SU-DHL-6 (cell line): ENCODE measurements around the gene HOXC13.

Experiments used
- H2AFZ ChIP-seq: fragments of 200-600 bp; sonication (generic); 2 replicates; pipeline ENCODE4 v1.6.1; 2014; ENCODE audit warnings: low read depth, mild to moderate bottlenecking, moderate library complexity, mixed read lengths, antibody characterized with exemption, low read length; ENCODE audit not compliant: severe bottlenecking
- H3F3A ChIP-seq: fragments of 200-600 bp; shearing (Covaris generic); 2 replicates; pipeline ENCODE4 v1.6.0; 2016; ENCODE audit warnings: antibody characterized with exemption, mild to moderate bottlenecking; ENCODE audit not compliant: insufficient read depth
- H3K27ac ChIP-seq: fragments of 200-600 bp; sonication (generic); 2 replicates; pipeline ENCODE4 v1.5.1; 2016; ENCODE audit warnings: low read depth, mild to moderate bottlenecking, low read length, moderate library complexity, mixed read lengths
- H3K27me3 ChIP-seq: fragments of 200-600 bp; sonication (generic), shearing (Covaris generic); 2 replicates; pipeline ENCODE4 v1.6.0; 2014; ENCODE audit warnings: mild to moderate bottlenecking, low read length
- H3K36me3 ChIP-seq: fragments of 200-600 bp; sonication (generic); 2 replicates; pipeline ENCODE4 v1.6.1; 2014; ENCODE audit warnings: mild to moderate bottlenecking, low read length, mixed read lengths
- H3K4me2 ChIP-seq: fragments of 300-600, 200-600 bp; shearing (Covaris generic), sonication (generic); 2 replicates; pipeline ENCODE4 v1.6.0; 2014; ENCODE audit warnings: low read length, low read depth, mild to moderate bottlenecking; ENCODE audit not compliant: poor library complexity, severe bottlenecking
- H3K4me3 ChIP-seq: fragments of 200-600 bp; sonication (generic); 2 replicates; pipeline ENCODE4 v1.5.1; 2014; ENCODE audit warnings: antibody characterized with exemption, low read length, mild to moderate bottlenecking, mixed read lengths; ENCODE audit not compliant: insufficient read depth, poor library complexity, severe bottlenecking
- H3K79me2 ChIP-seq: fragments of 200-600 bp; sonication (generic); 2 replicates; pipeline ENCODE4 v1.6.1; 2014; ENCODE audit warnings: mild to moderate bottlenecking, low read length, moderate library complexity; ENCODE audit not compliant: insufficient read depth
- H3K9ac ChIP-seq: fragments of 200-600 bp; sonication (generic); 2 replicates; pipeline ENCODE4 v1.7.0; 2014; ENCODE audit warnings: mild to moderate bottlenecking, low read length
- H3K9me2 ChIP-seq: fragments of 200-600 bp; sonication (generic); replicated peaks from 2 replicates; pipeline ENCODE4 v1.6.1; 2014; ENCODE audit warnings: low read length; ENCODE audit not compliant: insufficient read depth
- H3K9me3 ChIP-seq: fragments of 200-600 bp; sonication (generic); 2 replicates; pipeline ENCODE4 v1.6.1; 2014; ENCODE audit warnings: low read length, mixed read lengths; ENCODE audit not compliant: insufficient read depth
- H4K20me1 ChIP-seq: fragments of 200-600 bp; sonication (generic); 2 replicates; pipeline ENCODE4 v1.6.1; 2014; ENCODE audit warnings: low read depth, mild to moderate bottlenecking, antibody characterized with exemption, low read length, moderate library complexity, mixed read lengths
- CTCF ChIP-seq: fragments of 200-600 bp; sonication (generic); IDR thresholded peaks from one replicate; pipeline ENCODE4 v1.5.1; 2017; ENCODE audit warnings: antibody characterized with exemption, mild to moderate bottlenecking, low read length, moderate library complexity; ENCODE audit not compliant: insufficient read depth, poor library complexity, severe bottlenecking
- EZH2phosphoT487 ChIP-seq: fragments of 200-600 bp; sonication (generic), shearing (Covaris generic); conservative IDR thresholded peaks from 2 replicates; pipeline ENCODE4 v1.6.1; 2018; ENCODE audit warnings: mild to moderate bottlenecking, antibody characterized with exemption, low read length, moderate library complexity, mixed read lengths

HOXC13 gene

GRCh38 chr12:53972722-53973235 lies 34.1 kb downstream of the HOXC13 start, which contains the start of gene HOXC11:
Gene HOXC11, plus strand, starts transcription at chr12:53973126. Its CDS starts 116 bp downstream, at chr12:53973242.
- no peaks in the 10 kb centered on the region for H3K27me3 ChIP-seq
- no peaks in the 10 kb centered on the region for H3F3A ChIP-seq

GRCh38 chr12:53973236-53974042 lies 34.8 kb downstream of the HOXC13 start:
- no peaks in the 10 kb centered on the region for H4K20me1 ChIP-seq
- no peaks in the 10 kb centered on the region for H3K79me2 ChIP-seq
- no peak for TF ChIP-seq EZH2phosphoT487
- TF ChIP-seq CTCF, result no peak
- H3K9me3 ChIP-seq, result no peaks in the 10 kb centered on the region
- no peak overlapping the region for H3K4me3 ChIP-seq
- no peaks in the 10 kb centered on the region for H3K27me3 ChIP-seq
- no peaks in the 10 kb centered on the region for H3K36me3 ChIP-seq
- H2AFZ ChIP-seq, result no peak overlapping the region
- no peak overlapping the region for H3K4me2 ChIP-seq
- H3F3A ChIP-seq, result no peaks in the 10 kb centered on the region
- H3K9ac ChIP-seq, result no peak overlapping the region
- H3K9me2 ChIP-seq, result no peaks in the 10 kb centered on the region
- H3K27ac ChIP-seq, result no peak overlapping the region

More at GRCh38 chr12:53972722-53973235, 34.1 kb downstream of the HOXC13 start, which contains the start of gene HOXC11:
- Histone ChIP-seq H3K27ac (no peak within 1 kb of the TSS), H3K9me3 (no peaks in the 10 kb centered on the region), H3K79me2 (no peaks in the 10 kb centered on the region), H3K9ac (no peak within 1 kb of the TSS), H3K36me3 (no peaks in the 10 kb centered on the region), H4K20me1 (no peaks in the 10 kb centered on the region), H2AFZ (no peak within 1 kb of the TSS), H3K9me2 (no peaks in the 10 kb centered on the region), H3K4me2 (no peak within 1 kb of the TSS), H3K4me3 (no peak within 1 kb of the TSS)
- TF ChIP-seq CTCF (no peak), EZH2phosphoT487 (no peak)

DNA sequence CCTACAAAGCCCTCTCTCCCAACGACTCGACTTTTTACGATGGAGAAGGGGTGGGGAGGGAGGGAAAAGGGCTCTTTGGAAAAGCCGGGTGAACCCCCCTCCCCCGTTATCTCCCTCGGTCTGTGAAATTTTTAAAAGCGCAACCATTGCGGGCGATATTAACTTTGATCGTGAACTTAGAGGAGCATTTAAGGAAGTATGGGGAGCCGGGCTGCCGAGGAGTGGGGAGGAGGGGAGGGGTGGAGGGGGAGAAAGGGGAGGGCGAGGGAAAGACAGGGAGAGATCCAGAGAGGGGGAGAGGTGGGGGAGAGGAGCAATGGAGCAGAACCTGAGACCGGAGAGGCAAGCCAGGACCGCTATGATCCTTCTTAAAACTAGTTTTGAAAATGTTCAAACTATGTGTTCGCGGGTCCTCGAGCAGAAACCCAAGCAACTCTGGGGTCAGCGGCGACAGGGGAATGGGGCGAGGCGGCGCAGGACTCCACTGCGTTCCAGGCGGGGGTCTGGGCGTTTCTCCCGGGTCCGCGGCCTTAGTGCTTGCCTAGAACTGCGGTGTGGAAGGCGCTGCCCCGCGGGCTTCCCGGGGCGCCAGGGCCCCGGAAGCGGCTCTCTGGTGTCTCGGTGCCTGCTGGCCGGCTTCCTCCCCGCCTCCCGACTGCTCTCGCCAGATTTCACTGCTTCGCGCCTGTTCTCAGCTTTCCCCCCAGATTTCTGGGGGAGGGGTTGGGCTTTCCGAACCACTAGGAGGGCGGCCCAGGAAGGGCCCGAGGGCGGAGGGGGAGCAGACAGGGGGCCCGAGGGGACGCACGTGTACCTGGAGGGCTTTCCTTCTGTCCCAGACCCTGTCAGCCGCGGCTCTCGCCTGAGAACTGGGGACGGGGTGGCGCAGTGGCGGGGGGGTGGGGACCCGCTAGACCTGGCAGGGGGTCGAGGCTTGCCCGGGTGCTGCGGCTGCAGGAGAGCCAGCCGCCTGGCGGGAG lies 35.7 kb downstream of the HOXC13 start, which contains the start of gene HOTAIR:
Gene HOTAIR, minus strand, starts transcription at position 871 of the 980 bp plus-strand sequence.
- Histone ChIP-seq H3K9me3 (no peaks in the 10 kb centered on the region), H3K27me3 (no peaks in the 10 kb centered on the region), H2AFZ (no peak within 1 kb of the TSS)

More for the DNA sequence above, 35.7 kb downstream of the HOXC13 start, which contains the start of gene HOTAIR:
- Histone ChIP-seq H3K9me2 (no peaks in the 10 kb centered on the region), H4K20me1 (no peaks in the 10 kb centered on the region), H3K4me2 (no peak within 1 kb of the TSS), H3F3A (no peaks in the 10 kb centered on the region), H3K9ac (no peak within 1 kb of the TSS), H3K27ac (no peak within 1 kb of the TSS), H3K4me3 (no peak within 1 kb of the TSS), H3K79me2 (no peaks in the 10 kb centered on the region), H3K36me3 (no peaks in the 10 kb centered on the region)
- TF ChIP-seq CTCF, result no peak
- TF ChIP-seq EZH2phosphoT487, result no peak
